ENCODE measurements around the gene DPF1.

DNA sequence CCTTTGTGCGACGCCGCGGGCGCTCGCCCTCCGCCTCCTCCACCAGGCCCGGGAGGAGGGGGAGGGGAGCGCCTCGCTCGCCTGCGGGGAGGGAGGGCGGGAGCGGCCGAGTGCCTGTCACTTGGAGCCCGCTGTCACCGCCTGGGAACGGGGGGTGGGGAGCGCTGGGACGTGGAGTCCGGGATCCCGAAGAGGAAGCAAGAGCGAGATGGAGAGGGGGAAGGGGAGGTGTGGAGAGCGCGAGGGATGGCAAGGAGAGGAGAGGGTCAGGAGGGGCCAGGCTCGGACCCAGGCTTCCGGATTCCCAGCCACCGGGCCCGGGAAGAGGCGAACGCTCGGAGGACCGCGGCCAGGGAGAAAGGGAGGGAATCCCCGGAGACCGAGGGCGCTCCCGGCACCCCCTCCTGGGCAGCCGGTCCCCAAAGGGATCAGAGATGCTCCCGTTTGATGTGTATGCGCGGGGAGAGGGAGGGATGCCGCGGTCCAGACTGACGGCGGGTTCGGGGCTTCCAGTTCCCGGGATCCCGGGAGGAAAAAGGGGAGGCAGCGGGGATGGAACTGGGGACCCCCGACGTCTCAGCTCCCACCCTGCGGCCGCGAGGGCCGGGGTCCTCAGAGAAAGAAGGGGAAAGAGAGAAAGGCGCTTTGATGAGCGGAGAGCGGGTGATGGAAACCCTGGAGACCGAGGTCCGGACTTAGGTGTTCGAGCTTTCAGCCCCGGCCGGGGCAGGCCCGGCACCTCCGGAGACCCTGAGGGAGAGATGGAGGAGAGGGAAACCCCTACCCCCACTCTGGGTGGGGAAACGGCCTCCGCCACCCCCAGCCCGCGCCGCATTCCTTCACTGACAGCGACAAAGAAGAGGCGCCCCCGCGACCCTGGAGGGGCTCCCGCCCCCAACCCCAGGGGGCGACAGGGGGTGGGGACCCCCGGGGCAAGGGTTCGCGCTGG lies 4.7 kb upstream of the DPF1 start:
- TF ChIP-seq GLIS3 (CRISPR knock-in tag; IDR thresholded peaks at IDR 0.05) (no peak), ZFP30 (CRISPR knock-in tag; IDR thresholded peaks at IDR 0.05) (no peak), CSDC2 (CRISPR knock-in tag; IDR thresholded peaks at IDR 0.05) (no peak)
